ENCODE results near the gene TET2.

DNA sequence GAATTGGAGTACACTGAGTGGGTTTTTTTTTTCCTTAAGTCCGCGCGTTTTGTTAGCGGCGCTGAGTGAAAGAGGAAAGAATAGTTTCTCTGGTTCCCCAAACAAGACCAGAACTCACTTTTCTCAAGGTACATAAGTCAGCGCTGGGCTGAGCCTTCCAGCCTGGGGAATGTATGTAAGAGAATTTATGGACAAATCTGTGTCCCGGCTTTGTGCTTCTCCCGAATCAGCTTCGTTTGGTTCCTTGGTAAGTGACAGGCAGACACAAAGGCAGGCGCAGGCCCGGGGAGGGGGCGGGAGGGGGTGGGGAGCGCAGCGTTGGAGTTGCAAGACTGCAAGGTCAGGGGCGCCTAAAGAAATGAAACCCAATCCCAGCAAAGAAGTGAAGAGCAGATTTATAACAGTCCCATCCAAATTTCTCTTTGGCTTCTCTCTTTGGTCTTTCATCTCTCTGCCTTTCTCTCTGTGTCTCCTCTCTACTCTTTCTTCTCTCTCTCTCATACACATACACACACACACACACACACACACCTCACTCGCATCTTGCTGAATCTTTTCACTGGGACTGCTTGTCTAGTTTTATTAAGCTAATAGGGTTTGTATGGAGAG lies 981 bp downstream of the TET2 start:
- TF ChIP-seq, protein P1, sequence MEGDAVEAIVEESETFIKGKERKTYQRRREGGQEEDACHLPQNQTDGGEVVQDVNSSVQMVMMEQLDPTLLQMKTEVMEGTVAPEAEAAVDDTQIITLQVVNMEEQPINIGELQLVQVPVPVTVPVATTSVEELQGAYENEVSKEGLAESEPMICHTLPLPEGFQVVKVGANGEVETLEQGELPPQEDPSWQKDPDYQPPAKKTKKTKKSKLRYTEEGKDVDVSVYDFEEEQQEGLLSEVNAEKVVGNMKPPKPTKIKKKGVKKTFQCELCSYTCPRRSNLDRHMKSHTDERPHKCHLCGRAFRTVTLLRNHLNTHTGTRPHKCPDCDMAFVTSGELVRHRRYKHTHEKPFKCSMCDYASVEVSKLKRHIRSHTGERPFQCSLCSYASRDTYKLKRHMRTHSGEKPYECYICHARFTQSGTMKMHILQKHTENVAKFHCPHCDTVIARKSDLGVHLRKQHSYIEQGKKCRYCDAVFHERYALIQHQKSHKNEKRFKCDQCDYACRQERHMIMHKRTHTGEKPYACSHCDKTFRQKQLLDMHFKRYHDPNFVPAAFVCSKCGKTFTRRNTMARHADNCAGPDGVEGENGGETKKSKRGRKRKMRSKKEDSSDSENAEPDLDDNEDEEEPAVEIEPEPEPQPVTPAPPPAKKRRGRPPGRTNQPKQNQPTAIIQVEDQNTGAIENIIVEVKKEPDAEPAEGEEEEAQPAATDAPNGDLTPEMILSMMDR (conservative IDR thresholded peaks at IDR 0.05; ENCODE audit: low read length), result no peak
- no peak for TF ChIP-seq EZH2phosphoT487 (IDR thresholded peaks at IDR 0.05; ENCODE audit: borderline replicate concordance, low read depth, low read length)
